H1 (cell line): ENCODE results near the gene TMEM209. TPM values are rescaled to one million over a fixed set of nuclear protein-coding genes. Genes with fewer than 3 reads are reported as not detected.

ENCODE experiments used
- CTCF ChIA-PET: fragments of 300-600 bp; sonication (Branson Sonifier 250); formaldehyde crosslinking; loops from one replicate; lab custom pipeline; 2021; ENCODE audit not compliant: partially characterized antibody; lab: Charles Lee
- POLR2A ChIA-PET: fragments of 300-600 bp; sonication (Branson Sonifier 250); formaldehyde crosslinking; loops from one replicate; lab custom pipeline; 2021; ENCODE audit warnings: inconsistent platforms; ENCODE audit not compliant: partially characterized antibody; lab: Charles Lee
- DNase-seq, 2 experiments: peaks; one replicate each; pipeline versions ENCODE4 v3.0.0 to v3.0.0-alpha.2; 2010 to 2022; ENCODE audit warnings: low spot score in 2 of 2, low read depth in 1 of 2, mixed read lengths in 1 of 2
- FAIRE-seq: peaks from 2 replicates; lab custom pipeline; 2011; peaks lifted over from hg19 to GRCh38; lab: Jason Lieb, UNC
- H2AFZ ChIP-seq: 2 replicates; pipeline ENCODE4 v1.8.1; 2012; ENCODE audit warnings: low read length, inconsistent platforms
- H2AK5ac ChIP-seq: 2 replicates; pipeline ENCODE4 v1.6.1; 2013; ENCODE audit warnings: low read depth, low read length
- H2BK120ac ChIP-seq: replicated peaks from 2 replicates; pipeline ENCODE3; 2013; ENCODE audit warnings: low read depth, low read length, inconsistent platforms
- H2BK12ac ChIP-seq: 2 replicates; pipeline ENCODE4 v1.6.1; 2013; ENCODE audit warnings: low read depth, low read length
- H2BK15ac ChIP-seq: 2 replicates; pipeline ENCODE4 v1.6.1; 2013; ENCODE audit warnings: low read length
- H2BK20ac ChIP-seq: 2 replicates; pipeline ENCODE4 v1.6.1; 2013; ENCODE audit warnings: low read length
- H2BK5ac ChIP-seq: 2 replicates; pipeline ENCODE4 v1.6.1; 2013; ENCODE audit warnings: low read depth, low read length
- H3K14ac ChIP-seq: 2 replicates; pipeline ENCODE4 v1.6.1; 2013; ENCODE audit warnings: inconsistent platforms; ENCODE audit not compliant: insufficient read length
- H3K18ac ChIP-seq: 2 replicates; pipeline ENCODE4 v1.6.1; 2013; ENCODE audit warnings: low read length; ENCODE audit errors: extremely low read depth
- H3K23ac ChIP-seq: 2 replicates; pipeline ENCODE4 v1.6.1; 2013; ENCODE audit warnings: inconsistent platforms; ENCODE audit not compliant: insufficient read length
- H3K23me2 ChIP-seq: 2 replicates; pipeline ENCODE4 v1.6.1; 2013; ENCODE audit warnings: low read depth, low read length
- H3K27ac ChIP-seq: 2 replicates; pipeline ENCODE4 v1.6.1; 2011; ENCODE audit warnings: low read depth, low read length, inconsistent platforms
- H3K27me3 ChIP-seq, 4 experiments: replicated peaks in 1 of 4; 1 replicate in 1 of 4; 2 replicates in 3 of 4; pipeline versions ENCODE4 v1.6.1 to v1.8.1; 2011 to 2013; ENCODE audit warnings: low read length in 3 of 4, mild to moderate bottlenecking in 3 of 4, inconsistent platforms in 2 of 4, mixed read lengths in 2 of 4, moderate library complexity in 1 of 4; ENCODE audit not compliant: control insufficient read depth in 3 of 4, insufficient read depth in 3 of 4; ENCODE audit errors: extremely low read depth in 1 of 4
- H3K36me3 ChIP-seq, 4 experiments: 2 replicates each; pipeline versions ENCODE4 v1.6.1 to v1.8.1; 2011 to 2013; ENCODE audit warnings: mild to moderate bottlenecking in 4 of 4, low read length in 3 of 4, moderate library complexity in 2 of 4, control low read depth in 1 of 4, inconsistent platforms in 1 of 4; ENCODE audit not compliant: insufficient read depth in 4 of 4, control insufficient read depth in 2 of 4
- H3K4ac ChIP-seq: replicated peaks from 2 replicates; pipeline ENCODE3; 2013; ENCODE audit warnings: low read length, low read depth, mixed read lengths, inconsistent platforms; ENCODE audit not compliant: insufficient read length
- H3K4me1 ChIP-seq, 4 experiments: replicated peaks in 1 of 4; 1 replicate in 1 of 4; 2 replicates in 3 of 4; pipeline versions ENCODE4 v1.6.1 to v1.8.1; 2011 to 2013; ENCODE audit warnings: low read length in 3 of 4, inconsistent platforms in 2 of 4, mixed read lengths in 1 of 4; ENCODE audit not compliant: insufficient read depth in 4 of 4, control insufficient read depth in 3 of 4
- H3K4me2 ChIP-seq, 2 experiments: 2 replicates each; pipeline versions ENCODE4 v1.6.1 to v1.8.1; 2011 to 2013; ENCODE audit warnings: low read depth in 2 of 2, low read length in 2 of 2, control low read depth in 1 of 2, inconsistent platforms in 1 of 2, mild to moderate bottlenecking in 1 of 2; ENCODE audit not compliant: insufficient read depth in 1 of 2
- H3K4me3 ChIP-seq, 4 experiments: fragments of 200-600, 300-600 bp in 1 of 4; sonication (generic), shearing (Covaris generic), sonication (Bioruptor Twin) in 1 of 4; 2 replicates each; pipeline versions ENCODE4 v1.5.1 to v1.8.1; 2011 to 2016; ENCODE audit warnings: low read length in 4 of 4, low read depth in 3 of 4, control low read depth in 2 of 4, inconsistent platforms in 2 of 4, mild to moderate bottlenecking in 2 of 4, mixed read lengths in 1 of 4, moderate library complexity in 1 of 4; ENCODE audit not compliant: insufficient read depth in 2 of 4; ENCODE audit errors: extremely low read depth in 1 of 4
- H3K56ac ChIP-seq: replicated peaks from 2 replicates; pipeline ENCODE3; 2013; ENCODE audit warnings: low read depth, mild to moderate bottlenecking, mixed read lengths, low read length, inconsistent platforms; ENCODE audit not compliant: insufficient read length
- H3K79me1 ChIP-seq: 2 replicates; pipeline ENCODE4 v1.6.1; 2013; ENCODE audit warnings: low read depth, low read length, control low read depth
- H3K79me2 ChIP-seq, 2 experiments: 2 replicates each; pipeline versions ENCODE4 v1.6.1 to v1.8.1; 2012 to 2013; ENCODE audit warnings: low read length in 2 of 2, mild to moderate bottlenecking in 2 of 2, inconsistent platforms in 1 of 2; ENCODE audit not compliant: insufficient read depth in 2 of 2, control insufficient read depth in 1 of 2
- H3K9ac ChIP-seq, 4 experiments: replicated peaks in 1 of 4; 1 replicate in 1 of 4; 2 replicates in 3 of 4; pipeline versions ENCODE4 v1.6.1 to v1.8.1; 2011 to 2013; ENCODE audit warnings: low read depth in 3 of 4, low read length in 3 of 4, control low read depth in 2 of 4, mild to moderate bottlenecking in 2 of 4, moderate library complexity in 2 of 4, inconsistent platforms in 1 of 4; ENCODE audit errors: extremely low read depth in 1 of 4
- H3K9me3 ChIP-seq, 2 experiments: 2 replicates each; pipeline versions ENCODE4 v1.6.1 to v1.8.1; 2012 to 2013; ENCODE audit warnings: mild to moderate bottlenecking in 2 of 2, moderate library complexity in 2 of 2, control low read depth in 1 of 2, inconsistent platforms in 1 of 2, low read depth in 1 of 2, low read length in 1 of 2, mixed read lengths in 1 of 2; ENCODE audit not compliant: insufficient read depth in 2 of 2
- H4K20me1 ChIP-seq, 2 experiments: replicated peaks in 1 of 2; 2 replicates each; pipeline versions ENCODE3 to v1.8.1; 2011 to 2013; ENCODE audit warnings: inconsistent platforms in 2 of 2, low read length in 2 of 2, mild to moderate bottlenecking in 1 of 2; ENCODE audit not compliant: insufficient read depth in 2 of 2, control insufficient read depth in 1 of 2
- H4K5ac ChIP-seq: 2 replicates; pipeline ENCODE4 v1.6.1; 2013; ENCODE audit warnings: low read length, low read depth, mixed read lengths, inconsistent platforms; ENCODE audit not compliant: insufficient read length
- H4K8ac ChIP-seq: 2 replicates; pipeline ENCODE4 v1.8.0; 2013; ENCODE audit warnings: mild to moderate bottlenecking, moderate library complexity, low read length, inconsistent platforms; ENCODE audit not compliant: insufficient read depth; ENCODE audit errors: extremely low read depth
- H4K91ac ChIP-seq: replicated peaks from 2 replicates; pipeline ENCODE3; 2013; ENCODE audit warnings: low read length, mixed read lengths, inconsistent platforms; ENCODE audit not compliant: insufficient read length
- KDM4A ChIP-seq: IDR thresholded peaks from one replicate; pipeline ENCODE4 v1.7.1; 2012; ENCODE audit warnings: low read depth, mild to moderate bottlenecking, moderate library complexity, low read length, inconsistent platforms; ENCODE audit not compliant: severe bottlenecking
- NRF1 ChIP-seq: IDR thresholded peaks from 2 replicates; pipeline ENCODE4 v1.6.1; 2011; ENCODE audit warnings: mild to moderate bottlenecking, low read depth, low read length, improper control_type of control experiment
- TAF7 ChIP-seq: optimal IDR thresholded peaks from 2 replicates; pipeline ENCODE3; 2011; ENCODE audit warnings: low read depth, mild to moderate bottlenecking, inconsistent platforms, low read length, moderate library complexity, borderline replicate concordance
- WGBS, 2 experiments: shearing (Covaris generic) in 1 of 2; methylation state at CpG; one replicate each; pipeline versions ENCODE4 v1.1.6 to v1.1.7; 2013 to 2015; ENCODE audit warnings: low lambda C conversion rate in 2 of 2, mixed read lengths in 2 of 2, inconsistent platforms in 1 of 2, low coverage in 1 of 2, missing lambda C conversion rate in 1 of 2; ENCODE audit not compliant: insufficient replicate concordance in 2 of 2, insufficient coverage in 1 of 2, insufficient read length in 1 of 2; ENCODE audit errors: extremely low coverage in 1 of 2, missing lambda C conversion rate in 1 of 2; 5-methylcytosine and 5-hydroxymethylcytosine counted together
- polyA plus RNA-seq, 7 experiments: library from polyadenylated mRNA; depleted of rRNA in 3 of 7; stranded (reverse) in 5 of 7; unstranded in 2 of 7; fragments of >200 nt in 5 of 7; fragments of 200-250 nt in 2 of 7; gene quantifications; 1 replicate in 5 of 7; 2 replicates in 1 of 7; 4 replicates in 1 of 7; pipeline versions ENCODE4 v1.2.1 to v1.2.3, GENCODE V29; 2011 to 2013; ENCODE audit warnings: missing spikeins in 2 of 7, mixed read lengths in 2 of 7
- total RNA-seq: library from RNA; stranded (reverse); fragmentation: NEBNext Ultra II Directional; extraction: Animal tissue kit (Norgen Biotek cat#: 25700); gene quantifications from 2 replicates; pipeline ENCODE4 v1.2.1, GENCODE V29; 2021
- TF ChIP-seq, protein P1 (sequence below): IDR thresholded peaks from 2 replicates; pipeline ENCODE4 v1.6.1; 2012; ENCODE audit warnings: low read length, inconsistent platforms

TMEM209 gene
- total and polyA plus RNA-seq, 2 of the 8 experiments (the other 6 are each of a cell fraction or from before 2014, with no cell fraction given), result 28.5 to 30.5 TPM

- POLR2A ChIA-PET, result no interaction called here
Observed at GRCh38 chr7:130208516-130208915, 3.3 kb upstream of the TMEM209 start.

More at GRCh38 chr7:130208516-130208915, 3.3 kb upstream of the TMEM209 start:
- Histone ChIP-seq H3K14ac (no peak overlapping the region), H3K23ac (no peak overlapping the region), H3K4me1 (no peaks in the 10 kb centered on the region), H4K8ac (no peak overlapping the region), H3K27me3 (no peaks in the 10 kb centered on the region), H3K56ac (no peak overlapping the region), H2BK120ac (no peak overlapping the region), H2BK5ac (no peak overlapping the region), H2BK12ac (no peak overlapping the region), H2BK15ac (no peak overlapping the region), H3K27ac (no peak overlapping the region), H4K91ac (no peak overlapping the region), H3K4me2 (no peak overlapping the region), H2AFZ (no peak overlapping the region), H3K36me3 (peaks cover 0 to 2% (median under 1%) of the 10 kb centered on the region in 4 experiments; a peak in 4 of 8 replicates), H2AK5ac (no peak overlapping the region), H3K4me3 (no peak overlapping the region), H3K79me1 (peaks cover 2% of the 10 kb centered on the region; the same call in 1 of the 2 replicates), H3K9me3 (no peaks in the 10 kb centered on the region), H3K9ac (no peak overlapping the region), H3K4ac (no peak overlapping the region), H3K23me2 (no peaks in the 10 kb centered on the region), H3K79me2 (peaks cover 0 to 7% of the 10 kb centered on the region in 2 experiments; a peak in 1 of 4 replicates), H3K18ac (no peak overlapping the region), H4K5ac (no peak overlapping the region), H4K20me1 (no peaks in the 10 kb centered on the region), H2BK20ac (no peak overlapping the region)
- CTCF ChIA-PET, result interaction anchor here (1.1 to 1.3 kb wide), 2 partner anchors 129 to 549 kb away, joined by 3 to 4 read pairs; no protein-coding TSS in a partner anchor
- DNase-seq (no peak), FAIRE-seq (no peak)
- 92% methylated on average over 2 of the region's 2 CpGs; no CpG with 5 or more reads in 1 of the 2 experiments for WGBS, 2 experiments
- TF ChIP-seq NRF1 (no peak), TAF7 (no peak), KDM4A (no peak)
- TF ChIP-seq, protein P1, sequence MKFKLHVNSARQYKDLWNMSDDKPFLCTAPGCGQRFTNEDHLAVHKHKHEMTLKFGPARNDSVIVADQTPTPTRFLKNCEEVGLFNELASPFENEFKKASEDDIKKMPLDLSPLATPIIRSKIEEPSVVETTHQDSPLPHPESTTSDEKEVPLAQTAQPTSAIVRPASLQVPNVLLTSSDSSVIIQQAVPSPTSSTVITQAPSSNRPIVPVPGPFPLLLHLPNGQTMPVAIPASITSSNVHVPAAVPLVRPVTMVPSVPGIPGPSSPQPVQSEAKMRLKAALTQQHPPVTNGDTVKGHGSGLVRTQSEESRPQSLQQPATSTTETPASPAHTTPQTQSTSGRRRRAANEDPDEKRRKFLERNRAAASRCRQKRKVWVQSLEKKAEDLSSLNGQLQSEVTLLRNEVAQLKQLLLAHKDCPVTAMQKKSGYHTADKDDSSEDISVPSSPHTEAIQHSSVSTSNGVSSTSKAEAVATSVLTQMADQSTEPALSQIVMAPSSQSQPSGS, result no peak
